ENCODE data around the gene HOXD9.

The HOXD9 gene

GRCh38 chr2:176079831-176080539 is 42.5 kb upstream of the HOXD9 start:
- no peak overlapping the region for H3K27ac ChIP-seq (ENCODE audit: low read depth, low read length)
- H2BK5ac ChIP-seq (ENCODE audit: low read depth, low read length, poor library complexity): no peak overlapping the region
- H3K4me3 ChIP-seq (ENCODE audit: low read depth, low read length): peak overlapping the region; percentile 67
- H2AFZ ChIP-seq (ENCODE audit: insufficient read depth, low read length, poor library complexity): peak overlapping the region; percentile 88
- no peak overlapping the region for H4K91ac ChIP-seq (ENCODE audit: low read depth, low read length)
- H3K27me3 ChIP-seq (ENCODE audit: insufficient read depth, low read length): peaks cover 76% of the 10 kb centered on the region
- H3K4me1 ChIP-seq (ENCODE audit: control insufficient read depth in 1 of 2, insufficient read depth in 2 of 2, low read length in 2 of 2): peaks cover 20% of the 10 kb centered on the region in 2 experiments
- peak overlapping the region; percentile 43 for H4K8ac ChIP-seq (ENCODE audit: low read depth, low read length)
- no CpG with 5 or more reads among the region's 86 CpGs for whole genome bisulfite sequencing (ENCODE audit: extremely low coverage, insufficient coverage, insufficient read length)
- H2AK5ac ChIP-seq (ENCODE audit: low read length): no peak overlapping the region
- no peak overlapping the region for H2BK120ac ChIP-seq (ENCODE audit: insufficient read depth, low read length, poor library complexity)
- H3K36me3 ChIP-seq (ENCODE audit: control insufficient read depth in 1 of 2, insufficient read depth in 2 of 2, low read length in 2 of 2): no peaks in the 10 kb centered on the region
- peaks cover 12% of the 10 kb centered on the region for H3K9me3 ChIP-seq (ENCODE audit: insufficient read depth, low read depth, low read length)
- H3K4me2 ChIP-seq (ENCODE audit: low read length): peak overlapping the region; percentile 59
- peak overlapping the region; percentile 44 for H3K14ac ChIP-seq (ENCODE audit: low read length)
- no peak overlapping the region for H3K18ac ChIP-seq (ENCODE audit: low read length)
- H3K79me1 ChIP-seq (ENCODE audit: low read length): peaks cover 1% of the 10 kb centered on the region
- H3K79me2 ChIP-seq (ENCODE audit: control insufficient read depth, insufficient read depth, low read length, poor library complexity): no peaks in the 10 kb centered on the region
- peak; percentile 45 to 63 for DNase-seq
- H3K23ac ChIP-seq (ENCODE audit: low read length): no peak overlapping the region
- H3K4ac ChIP-seq (ENCODE audit: low read depth, low read length): no peak overlapping the region
- no peak overlapping the region for H2BK12ac ChIP-seq (ENCODE audit: low read length)
- H4K12ac ChIP-seq (ENCODE audit: low read depth, low read length): no peak overlapping the region
- no peak overlapping the region for H3K9ac ChIP-seq (ENCODE audit: low read length)

GRCh38 chr2:176080540-176081375 is 41.8 kb upstream of the HOXD9 start:
- Histone ChIP-seq H2BK120ac (ENCODE audit: insufficient read depth, low read length, poor library complexity) (peak overlapping the region; percentile 17), H3K14ac (ENCODE audit: low read length) (peak overlapping the region; percentile 44), H3K9ac (ENCODE audit: low read length) (no peak overlapping the region), H3K4me2 (ENCODE audit: low read length) (peak overlapping the region; percentile 59), H4K8ac (ENCODE audit: low read depth, low read length) (peak overlapping the region; percentile 43), H3K23ac (ENCODE audit: low read length) (no peak overlapping the region), H3K79me1 (ENCODE audit: low read length) (peaks cover 1% of the 10 kb centered on the region), H3K4me1 (ENCODE audit: control insufficient read depth in 1 of 2, insufficient read depth in 2 of 2, low read length in 2 of 2) (peaks cover 20% of the 10 kb centered on the region in 2 experiments), H2AFZ (ENCODE audit: insufficient read depth, low read length, poor library complexity) (peak overlapping the region; percentile 88), H2BK12ac (ENCODE audit: low read length) (no peak overlapping the region), H4K91ac (ENCODE audit: low read depth, low read length) (no peak overlapping the region), H3K9me3 (ENCODE audit: insufficient read depth, low read depth, low read length) (peaks cover 12% of the 10 kb centered on the region), H2BK5ac (ENCODE audit: low read depth, low read length, poor library complexity) (no peak overlapping the region), H3K4ac (ENCODE audit: low read depth, low read length) (no peak overlapping the region), H2AK5ac (ENCODE audit: low read length) (no peak overlapping the region), H3K18ac (ENCODE audit: low read length) (no peak overlapping the region), H3K4me3 (ENCODE audit: low read depth, low read length) (peak overlapping the region; percentile 67), H4K12ac (ENCODE audit: low read depth, low read length) (no peak overlapping the region), H3K27me3 (ENCODE audit: insufficient read depth, low read length) (peaks cover 77% of the 10 kb centered on the region), H3K79me2 (ENCODE audit: control insufficient read depth, insufficient read depth, low read length, poor library complexity) (no peaks in the 10 kb centered on the region), H3K27ac (ENCODE audit: low read depth, low read length) (no peak overlapping the region), H3K36me3 (ENCODE audit: control insufficient read depth in 1 of 2, insufficient read depth in 2 of 2, low read length in 2 of 2) (no peaks in the 10 kb centered on the region)
- WGBS (ENCODE audit: extremely low coverage, insufficient coverage, insufficient read length): no CpG with 5 or more reads among the region's 68 CpGs
- DNase-seq: peak in 1 of 2 donors; percentile 11

- Histone ChIP-seq H3K23ac (ENCODE audit: low read length) (no peak overlapping the region), H4K91ac (ENCODE audit: low read depth, low read length) (no peak overlapping the region), H4K12ac (ENCODE audit: low read depth, low read length) (no peak overlapping the region), H2BK5ac (ENCODE audit: low read depth, low read length, poor library complexity) (no peak overlapping the region), H3K79me1 (ENCODE audit: low read length) (peaks cover 1% of the 10 kb centered on the region), H2AFZ (ENCODE audit: insufficient read depth, low read length, poor library complexity) (no peak overlapping the region), H3K36me3 (ENCODE audit: control insufficient read depth in 1 of 2, insufficient read depth in 2 of 2, low read length in 2 of 2) (no peaks in the 10 kb centered on the region), H2AK5ac (ENCODE audit: low read length) (no peak overlapping the region), H3K4ac (ENCODE audit: low read depth, low read length) (no peak overlapping the region), H3K9ac (ENCODE audit: low read length) (no peak overlapping the region), H3K4me3 (ENCODE audit: low read depth, low read length) (no peak overlapping the region), H3K27ac (ENCODE audit: low read depth, low read length) (no peak overlapping the region), H3K18ac (ENCODE audit: low read length) (no peak overlapping the region), H3K27me3 (ENCODE audit: insufficient read depth, low read length) (peaks cover 78% of the 10 kb centered on the region), H3K79me2 (ENCODE audit: control insufficient read depth, insufficient read depth, low read length, poor library complexity) (no peaks in the 10 kb centered on the region), H4K8ac (ENCODE audit: low read depth, low read length) (no peak overlapping the region), H3K4me2 (ENCODE audit: low read length) (no peak overlapping the region), H3K14ac (ENCODE audit: low read length) (no peak overlapping the region), H2BK120ac (ENCODE audit: insufficient read depth, low read length, poor library complexity) (no peak overlapping the region), H2BK12ac (ENCODE audit: low read length) (no peak overlapping the region), H3K9me3 (ENCODE audit: insufficient read depth, low read depth, low read length) (peaks cover 12% of the 10 kb centered on the region), H3K4me1 (ENCODE audit: control insufficient read depth in 1 of 2, insufficient read depth in 2 of 2, low read length in 2 of 2) (peaks cover 20 to 22% of the 10 kb centered on the region in 2 experiments)
- no CpG with 5 or more reads among the region's 17 CpGs for WGBS (ENCODE audit: extremely low coverage, insufficient coverage, insufficient read length)
- DNase-seq: no peak
Observed at GRCh38 chr2:176081376-176081836, 41.1 kb upstream of the HOXD9 start.

GRCh38 chr2:176081837-176082524 is 40.5 kb upstream of the HOXD9 start:
- Histone ChIP-seq H4K12ac (ENCODE audit: low read depth, low read length) (no peak overlapping the region), H4K91ac (ENCODE audit: low read depth, low read length) (no peak overlapping the region), H3K27ac (ENCODE audit: low read depth, low read length) (no peak overlapping the region), H2AK5ac (ENCODE audit: low read length) (no peak overlapping the region), H3K4ac (ENCODE audit: low read depth, low read length) (no peak overlapping the region), H2BK12ac (ENCODE audit: low read length) (no peak overlapping the region), H3K27me3 (ENCODE audit: insufficient read depth, low read length) (peaks cover 78% of the 10 kb centered on the region), H3K9ac (ENCODE audit: low read length) (no peak overlapping the region), H3K14ac (ENCODE audit: low read length) (no peak overlapping the region), H3K4me2 (ENCODE audit: low read length) (peak overlapping the region; percentile 65), H3K4me1 (ENCODE audit: control insufficient read depth in 1 of 2, insufficient read depth in 2 of 2, low read length in 2 of 2) (peaks cover 20 to 22% of the 10 kb centered on the region in 2 experiments), H2BK120ac (ENCODE audit: insufficient read depth, low read length, poor library complexity) (no peak overlapping the region), H3K79me2 (ENCODE audit: control insufficient read depth, insufficient read depth, low read length, poor library complexity) (no peaks in the 10 kb centered on the region), H3K23ac (ENCODE audit: low read length) (no peak overlapping the region), H3K36me3 (ENCODE audit: control insufficient read depth in 1 of 2, insufficient read depth in 2 of 2, low read length in 2 of 2) (no peaks in the 10 kb centered on the region), H3K4me3 (ENCODE audit: low read depth, low read length) (peak overlapping the region; percentile 47), H3K9me3 (ENCODE audit: insufficient read depth, low read depth, low read length) (peaks cover 12% of the 10 kb centered on the region), H2AFZ (ENCODE audit: insufficient read depth, low read length, poor library complexity) (no peak overlapping the region), H3K18ac (ENCODE audit: low read length) (no peak overlapping the region), H3K79me1 (ENCODE audit: low read length) (peaks cover 1% of the 10 kb centered on the region), H2BK5ac (ENCODE audit: low read depth, low read length, poor library complexity) (no peak overlapping the region), H4K8ac (ENCODE audit: low read depth, low read length) (no peak overlapping the region)
- WGBS (ENCODE audit: extremely low coverage, insufficient coverage, insufficient read length): no CpG with 5 or more reads among the region's 62 CpGs
- DNase-seq: no peak

Measured in trophoblast cell (in vitro differentiated cells and primary cell).